Measurements from ENCODE around the gene ANAPC5. TPM values are rescaled to one million over a fixed set of nuclear protein-coding genes. Genes with fewer than 3 reads are reported as not detected.

ANAPC5 gene
- total RNA-seq, 1 donor from 2014 or later = 85.8 TPM

- Mint-ChIP-seq H3K9me3 (ENCODE audit: unreplicated experiment) (peaks cover 2% of the 10 kb centered on the region), H3K27ac (ENCODE audit: unreplicated experiment) (no peak overlapping the region), H3K36me3 (ENCODE audit: low read depth, unreplicated experiment) (no peaks in the 10 kb centered on the region), H3K27me3 (ENCODE audit: low read depth, unreplicated experiment) (peaks cover 3% of the 10 kb centered on the region), H3K4me1 (ENCODE audit: low read depth, unreplicated experiment) (no peaks in the 10 kb centered on the region), H3K4me3 (ENCODE audit: unreplicated experiment) (no peak overlapping the region)
- Histone ChIP-seq H3K27ac (ENCODE audit: low read depth, low read length) (no peak overlapping the region), H3K27me3 (ENCODE audit: insufficient read depth, low read length) (no peaks in the 10 kb centered on the region), H3K4me1 (ENCODE audit: insufficient read depth, low read length) (no peaks in the 10 kb centered on the region), H4K20me1 (ENCODE audit: insufficient read depth, low read length) (no peaks in the 10 kb centered on the region), H3K9ac (ENCODE audit: low read length) (no peak overlapping the region), H2AFZ (ENCODE audit: low read depth, low read length) (no peak overlapping the region), H3K9me3 (ENCODE audit: insufficient read depth, low read depth, low read length) (no peaks in the 10 kb centered on the region), H3K4me3 (ENCODE audit: insufficient read depth, low read depth, low read length) (no peak overlapping the region), H3K79me2 (ENCODE audit: insufficient read depth, low read length) (no peaks in the 10 kb centered on the region), H3K36me3 (ENCODE audit: insufficient read depth, low read length) (no peaks in the 10 kb centered on the region), H3K4me2 (ENCODE audit: low read length) (no peak overlapping the region)
- DNase-seq (ENCODE audit: low read depth) (no peak), FAIRE-seq (no peak)
- TF ChIP-seq EZH2 (IDR thresholded peaks at IDR 0.05; ENCODE audit: insufficient read depth, low read length) = no peak
- TF ChIP-seq CTCF (IDR thresholded peaks at IDR 0.05; ENCODE audit: insufficient read depth, low read depth, low read length) = no peak
These were observed 21.5 kb upstream of the ANAPC5 start for GRCh38 chr12:121373755-121374154.

DNA sequence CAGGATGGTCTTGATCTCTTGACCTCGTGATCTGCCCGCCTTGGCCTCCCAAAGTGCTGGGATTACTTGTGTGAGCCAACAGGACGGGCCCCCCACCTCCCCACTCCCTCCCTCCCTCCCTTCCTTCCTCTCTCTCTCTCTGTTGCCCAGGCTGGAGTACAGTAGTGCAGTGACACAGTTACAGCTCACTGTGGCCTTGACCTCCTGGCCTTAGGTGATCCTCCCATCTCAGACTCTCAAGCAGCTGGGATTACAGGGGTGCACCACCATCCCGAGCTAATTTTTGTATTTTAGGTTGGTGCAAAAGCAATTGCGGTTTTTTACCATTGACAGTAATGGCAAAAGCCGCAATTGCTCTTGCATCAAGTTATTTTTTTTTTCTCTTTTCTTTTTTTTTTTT, 19.2 kb upstream of the ANAPC5 start:
- Histone ChIP-seq H4K20me1 (ENCODE audit: insufficient read depth, low read length) (no peaks in the 10 kb centered on the region), H3K36me3 (ENCODE audit: insufficient read depth, low read length) (no peaks in the 10 kb centered on the region), H2AFZ (ENCODE audit: low read depth, low read length) (no peak overlapping the region), H3K9me3 (ENCODE audit: insufficient read depth, low read depth, low read length) (no peaks in the 10 kb centered on the region), H3K27ac (ENCODE audit: low read depth, low read length) (no peak overlapping the region), H3K27me3 (ENCODE audit: insufficient read depth, low read length) (no peaks in the 10 kb centered on the region), H3K4me2 (ENCODE audit: low read length) (no peak overlapping the region), H3K9ac (ENCODE audit: low read length) (no peak overlapping the region), H3K4me1 (ENCODE audit: insufficient read depth, low read length) (no peaks in the 10 kb centered on the region), H3K79me2 (ENCODE audit: insufficient read depth, low read length) (no peaks in the 10 kb centered on the region), H3K4me3 (ENCODE audit: insufficient read depth, low read depth, low read length) (no peak overlapping the region)
- Mint-ChIP-seq H3K36me3 (ENCODE audit: low read depth, unreplicated experiment) (no peaks in the 10 kb centered on the region), H3K4me3 (ENCODE audit: unreplicated experiment) (no peak overlapping the region), H3K27me3 (ENCODE audit: low read depth, unreplicated experiment) (peaks cover 3% of the 10 kb centered on the region), H3K27ac (ENCODE audit: unreplicated experiment) (no peak overlapping the region), H3K9me3 (ENCODE audit: unreplicated experiment) (peaks cover 2% of the 10 kb centered on the region), H3K4me1 (ENCODE audit: low read depth, unreplicated experiment) (no peaks in the 10 kb centered on the region)
- DNase-seq (ENCODE audit: low read depth) (no peak), FAIRE-seq (no peak)
- TF ChIP-seq EZH2 (IDR thresholded peaks at IDR 0.05; ENCODE audit: insufficient read depth, low read length) = no peak
- no peak for TF ChIP-seq CTCF (IDR thresholded peaks at IDR 0.05; ENCODE audit: insufficient read depth, low read depth, low read length)

- Histone ChIP-seq H3K79me2 (ENCODE audit: insufficient read depth, low read length) (no peaks in the 10 kb centered on the region), H3K4me1 (ENCODE audit: insufficient read depth, low read length) (peaks cover 7% of the 10 kb centered on the region), H2AFZ (ENCODE audit: low read depth, low read length) (no peak overlapping the region), H3K27me3 (ENCODE audit: insufficient read depth, low read length) (no peaks in the 10 kb centered on the region), H4K20me1 (ENCODE audit: insufficient read depth, low read length) (no peaks in the 10 kb centered on the region), H3K9ac (ENCODE audit: low read length) (no peak overlapping the region), H3K4me2 (ENCODE audit: low read length) (no peak overlapping the region), H3K4me3 (ENCODE audit: insufficient read depth, low read depth, low read length) (no peak overlapping the region), H3K9me3 (ENCODE audit: insufficient read depth, low read depth, low read length) (no peaks in the 10 kb centered on the region), H3K36me3 (ENCODE audit: insufficient read depth, low read length) (no peaks in the 10 kb centered on the region), H3K27ac (ENCODE audit: low read depth, low read length) (no peak overlapping the region)
- Mint-ChIP-seq H3K27me3 (ENCODE audit: low read depth, unreplicated experiment) (peaks cover 6% of the 10 kb centered on the region), H3K36me3 (ENCODE audit: low read depth, unreplicated experiment) (no peaks in the 10 kb centered on the region), H3K4me1 (ENCODE audit: low read depth, unreplicated experiment) (peaks cover 5% of the 10 kb centered on the region), H3K27ac (ENCODE audit: unreplicated experiment) (no peak overlapping the region), H3K9me3 (ENCODE audit: unreplicated experiment) (no peaks in the 10 kb centered on the region), H3K4me3 (ENCODE audit: unreplicated experiment) (no peak overlapping the region)
- TF ChIP-seq CTCF (IDR thresholded peaks at IDR 0.05; ENCODE audit: insufficient read depth, low read depth, low read length) (no peak), EZH2 (IDR thresholded peaks at IDR 0.05; ENCODE audit: insufficient read depth, low read length) (no peak)
- FAIRE-seq (no peak), DNase-seq (ENCODE audit: low read depth) (no peak)
These were observed 13.8 kb upstream of the ANAPC5 start for GRCh38 chr12:121366063-121366459.
